ENCODE data around the gene CD7.
"Not testable (repeated sequence)": the region's sequence is repeated elsewhere in the genome, so short reads cannot be mapped to it uniquely, and the experiment has no call there.

The CD7 gene

DNA sequence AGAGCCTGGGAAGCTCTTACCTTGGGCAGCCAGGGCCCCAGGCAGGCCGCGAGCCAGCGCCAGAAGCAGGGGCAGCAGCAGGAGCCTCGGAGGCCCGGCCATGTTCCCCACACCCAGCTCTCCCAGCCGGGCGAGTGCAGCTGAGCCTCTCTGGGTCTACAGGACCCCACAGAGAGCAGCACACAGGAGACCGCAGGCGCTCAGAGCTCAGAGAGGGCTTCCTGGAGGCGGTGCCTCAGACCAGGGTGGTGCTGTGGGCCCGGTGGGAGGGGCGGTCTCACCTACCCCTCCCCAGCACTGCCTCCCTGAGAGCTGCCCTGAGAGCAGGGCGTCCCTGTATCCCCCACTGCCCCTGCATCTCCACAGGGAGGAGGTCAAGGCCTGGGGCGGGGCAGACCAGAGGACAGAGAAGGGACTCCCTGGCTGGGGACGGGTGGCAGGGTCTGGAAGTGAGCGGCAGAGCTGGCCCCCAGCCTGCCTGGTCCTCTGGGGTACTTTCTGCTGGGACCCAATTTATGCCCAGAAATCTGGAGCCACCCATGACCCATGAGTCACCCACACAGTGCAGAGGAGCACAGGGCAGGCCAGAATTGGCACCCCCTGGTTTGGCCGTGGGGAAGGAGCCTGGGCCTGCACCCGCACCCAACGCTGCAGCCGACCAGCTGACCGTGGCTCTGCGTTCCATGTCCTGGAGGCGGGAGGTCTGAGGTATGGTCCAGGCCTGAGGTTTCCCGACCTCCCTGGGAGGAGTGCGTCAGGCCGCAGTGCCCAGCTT lies at the start of gene CD7:
Gene CD7, minus strand, starts transcription at position 215 of the 775 bp plus-strand sequence. Its CDS starts 113 bp downstream, at position 102.
- DNase-seq = no peak

- no peak for DNase-seq
Measured at GRCh38 chr17:82366749-82367148, 49.3 kb upstream of the CD7 start.

- no peak for DNase-seq
Measured at GRCh38 chr17:82365606-82366295, 48.3 kb upstream of the CD7 start.

GRCh38 chr17:82361885-82362633 lies 44.7 kb upstream of the CD7 start:
- DNase-seq = no peak

- not testable (repeated sequence) for DNase-seq
Measured at GRCh38 chr17:82359451-82360074, 42.2 kb upstream of the CD7 start.

GRCh38 chr17:82358465-82359350 lies 41.3 kb upstream of the CD7 start, which contains the start of gene TEX19:
TEX19 (plus strand) TSS chr17:82359247; CDS start chr17:82362151, 2,904 bp downstream.
- DNase-seq = no peak

- no peak for DNase-seq
Measured at GRCh38 chr17:82357394-82357793, 40.0 kb upstream of the CD7 start.

DNA sequence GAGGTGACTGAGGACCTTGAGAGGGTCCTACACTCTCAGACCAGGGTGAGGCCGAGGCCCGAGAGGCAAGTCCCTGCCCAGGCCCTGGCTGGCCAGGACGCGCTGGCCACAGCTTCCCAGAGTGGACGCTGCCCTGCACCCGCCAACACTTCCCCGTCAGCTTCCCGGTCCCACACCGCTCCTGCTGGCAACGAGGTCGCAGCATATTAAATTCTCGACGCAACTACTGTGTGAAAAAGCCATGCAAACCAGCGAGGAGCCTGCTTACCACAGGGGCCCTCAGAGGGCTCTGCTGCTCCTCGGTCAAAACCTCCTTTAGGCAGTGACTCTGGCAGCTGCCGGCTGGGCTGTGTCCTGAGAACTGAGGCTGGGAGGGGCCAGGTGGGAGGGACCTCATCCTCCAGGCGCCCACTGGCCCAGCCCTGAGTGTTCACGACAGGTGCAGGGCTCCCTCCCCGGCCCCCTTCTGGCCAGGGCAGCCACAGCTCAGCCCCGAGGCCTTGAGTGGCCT lies 39.5 kb upstream of the CD7 start:
- DNase-seq = no peak

GRCh38 chr17:82355770-82356427 lies 38.5 kb upstream of the CD7 start:
- no peak for DNase-seq

GRCh38 chr17:82354804-82355308 lies 37.4 kb upstream of the CD7 start:
- no peak for DNase-seq

DNA sequence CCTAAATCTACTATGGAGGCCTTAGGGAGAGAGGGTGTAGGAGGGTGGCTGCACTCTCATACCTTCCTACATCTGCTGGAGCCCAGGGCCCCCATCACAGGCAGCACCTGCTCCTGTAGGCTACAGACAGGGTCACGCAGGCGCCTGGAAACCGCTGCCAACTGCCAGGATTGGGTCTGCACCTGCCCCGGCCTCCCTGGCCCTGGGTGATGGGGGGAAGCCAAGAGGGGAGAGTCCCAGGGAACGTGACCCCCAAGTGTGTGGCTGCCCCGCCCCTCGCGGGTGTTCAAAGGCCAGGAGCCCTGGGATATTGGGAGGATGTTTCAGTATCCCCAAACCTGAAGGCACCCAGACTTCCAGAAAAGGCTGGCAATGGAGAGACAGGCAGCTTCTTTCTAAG lies 36.1 kb upstream of the CD7 start:
- no peak for DNase-seq

GRCh38 chr17:82351713-82352488 lies 34.5 kb upstream of the CD7 start:
- peak in 13 of 14 donors; percentile 11 to 78 (median 52) for DNase-seq

DNA sequence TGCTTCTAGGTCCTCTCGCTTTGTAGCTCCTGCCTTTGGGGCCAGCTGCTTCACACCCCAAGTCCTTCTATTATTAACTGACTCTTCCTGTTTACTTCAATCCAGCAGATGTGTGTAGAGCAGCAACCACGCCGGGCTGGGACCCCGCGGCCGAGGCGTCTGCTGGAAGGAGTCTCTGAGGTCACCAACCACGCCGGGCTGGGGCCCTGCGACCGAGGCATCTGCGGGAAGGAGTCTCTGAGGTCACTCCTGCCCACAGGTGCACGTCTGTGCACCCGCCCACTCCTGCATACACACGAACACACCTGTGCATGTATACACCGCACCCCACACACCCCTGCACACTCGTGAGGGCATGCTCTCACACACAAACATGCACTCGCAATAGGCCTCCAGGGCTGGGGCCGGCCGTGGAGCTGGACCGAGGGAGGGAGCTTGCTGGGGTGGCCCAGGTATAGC lies 33.9 kb upstream of the CD7 start:
- DNase-seq = no peak

- no peak for DNase-seq
Measured at GRCh38 chr17:82350182-82351030, 33.0 kb upstream of the CD7 start.

- DNase-seq = no peak
Measured at GRCh38 chr17:82349287-82349701, 31.9 kb upstream of the CD7 start.

GRCh38 chr17:82348866-82349265 lies 31.5 kb upstream of the CD7 start:
- no peak for DNase-seq

- DNase-seq = no peak
Measured at GRCh38 chr17:82348434-82348833, 31.0 kb upstream of the CD7 start.

DNA sequence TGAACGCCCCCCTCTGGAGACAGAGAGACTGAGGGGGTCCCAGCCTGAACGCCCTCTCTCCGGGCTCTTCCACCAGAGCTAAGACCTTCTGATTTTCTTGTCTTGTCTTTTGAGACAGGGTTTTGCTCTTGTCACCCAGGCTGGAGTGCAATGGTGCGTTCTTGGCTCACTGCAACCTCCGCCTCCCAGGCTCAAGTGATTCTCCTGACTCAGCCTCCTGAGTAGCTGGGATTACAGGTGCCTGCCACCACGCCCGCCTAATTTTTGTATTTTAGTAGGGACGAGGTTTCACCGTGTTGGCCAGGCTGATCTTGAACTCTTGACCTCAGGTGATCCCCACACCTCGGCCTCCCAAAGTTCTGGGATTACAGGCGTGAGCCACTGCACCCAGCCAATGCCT lies 30.6 kb upstream of the CD7 start:
- not testable (repeated sequence) for DNase-seq
